AG04449 (cell line): ENCODE results near the gene HACD4.

ENCODE experiments used
- CTCF ChIA-PET: fragments of 350-600 bp; formaldehyde crosslinking; extraction: SDS; loops from one replicate; lab custom pipeline; 2021; ENCODE audit warnings: antibody characterized with exemption; lab: Yijun Ruan, JAX
- POLR2A ChIA-PET: fragments of 400-600, 350-600 bp; formaldehyde crosslinking; extraction: SDS; loops from one replicate; lab custom pipeline; 2020; ENCODE audit warnings: antibody characterized with exemption, inconsistent platforms; lab: Yijun Ruan, JAX
- DNase-seq: peaks from one replicate; pipeline ENCODE4 v3.0.0-alpha.2; 2010; ENCODE audit warnings: low read depth, low spot score
- H3K4me3 ChIP-seq: 2 replicates; pipeline ENCODE4 v1.5.1; 2011; ENCODE audit warnings: low read depth, mild to moderate bottlenecking, control low read depth, low read length
- CTCF ChIP-seq: IDR thresholded peaks from one replicate; pipeline ENCODE4 v1.5.1; 2011; ENCODE audit warnings: mild to moderate bottlenecking, moderate library complexity, low read length, control low read depth, inconsistent platforms; ENCODE audit not compliant: insufficient read depth; ENCODE audit errors: missing control alignments

The HACD4 gene

GRCh38 chr9:20994486-20994885 is 37.0 kb downstream of the HACD4 start:
- ChIA-PET POLR2A (no interaction called here), CTCF (no interaction called here)
- no peak for TF ChIP-seq CTCF

GRCh38 chr9:20990867-20991266 is 40.6 kb downstream of the HACD4 start:
- H3K4me3 ChIP-seq: no peak overlapping the region
- CTCF ChIA-PET: no interaction called here
- TF ChIP-seq CTCF: no peak
- POLR2A ChIA-PET: no interaction called here
- DNase-seq: no peak

More at GRCh38 chr9:20994486-20994885, 37.0 kb downstream of the HACD4 start:
- no peak overlapping the region for H3K4me3 ChIP-seq
- DNase-seq: no peak

- H3K4me3 ChIP-seq: no peak overlapping the region
- POLR2A ChIA-PET: no interaction called here
- DNase-seq: no peak
- CTCF ChIA-PET: no interaction called here
- no peak for TF ChIP-seq CTCF
Observed at GRCh38 chr9:20989923-20990341, 41.5 kb downstream of the HACD4 start.

GRCh38 chr9:20988671-20989315 is 42.6 kb downstream of the HACD4 start:
- no peak overlapping the region for H3K4me3 ChIP-seq
- DNase-seq: peak; percentile 4
- TF ChIP-seq CTCF: no peak
- ChIA-PET POLR2A (no interaction called here), CTCF (no interaction called here)

- ChIA-PET POLR2A (no interaction called here), CTCF (no interaction called here)
- TF ChIP-seq CTCF: no peak
- DNase-seq: no peak
- H3K4me3 ChIP-seq: no peak overlapping the region
Observed at GRCh38 chr9:20988061-20988460, 43.4 kb downstream of the HACD4 start.

- no peak for TF ChIP-seq CTCF
- POLR2A ChIA-PET: no interaction called here
- DNase-seq: no peak
- H3K4me3 ChIP-seq: no peak overlapping the region
- CTCF ChIA-PET: no interaction called here
Observed at GRCh38 chr9:20987521-20987920, 43.9 kb downstream of the HACD4 start.
